WTC11 (cell line): ENCODE results near the gene TSPAN33. TPM values are rescaled to one million over a fixed set of nuclear protein-coding genes. Genes with fewer than 3 reads are reported as not detected.

ENCODE experiments used
- ATAC-seq: fragments of 200-7000 bp; cut with Tn5 transposase; 2 replicates; pipeline ENCODE4 v1.10.0; 2021; ENCODE audit warnings: mild to moderate bottlenecking, moderate library complexity
- CTCF ChIA-PET: fragments of 300-600 bp; sonication (Branson Sonifier 250); formaldehyde crosslinking; loops from one replicate; lab custom pipeline; 2021; ENCODE audit warnings: antibody characterized with exemption; lab: Charles Lee
- POLR2A ChIA-PET: fragments of 350-600 bp; sonication (Branson Sonifier 250); formaldehyde crosslinking; loops from one replicate; lab custom pipeline; 2021; ENCODE audit warnings: antibody characterized with exemption; lab: Charles Lee
- DNase-seq: peaks from one replicate; pipeline ENCODE4 v3.0.0; 2021; ENCODE audit warnings: low spot score
- H3K27ac Mint-ChIP-seq: 2 replicates; pipeline ENCODE4 v1.8.0; 2021; ENCODE audit warnings: mixed read lengths
- H3K27me3 Mint-ChIP-seq: 2 replicates; pipeline ENCODE4 v1.8.0; 2021; ENCODE audit warnings: low read depth, mild to moderate bottlenecking, moderate library complexity, mixed read lengths
- H3K36me3 Mint-ChIP-seq: 2 replicates; pipeline ENCODE4 v1.8.0; 2021; ENCODE audit warnings: mixed read lengths
- H3K4me1 Mint-ChIP-seq: 2 replicates; pipeline ENCODE4 v1.8.0; 2022; ENCODE audit warnings: mixed read lengths
- H3K4me3 Mint-ChIP-seq: 2 replicates; pipeline ENCODE4 v1.8.0; 2021; ENCODE audit warnings: mild to moderate bottlenecking, moderate library complexity, mixed read lengths
- H3K9me3 Mint-ChIP-seq: 2 replicates; pipeline ENCODE4 v1.8.0; 2021; ENCODE audit warnings: mixed read lengths
- ARID4B ChIP-seq: sonication (generic); formaldehyde crosslinking; IDR thresholded peaks from 2 replicates; pipeline ENCODE4 v1.8.0; 2023; ENCODE audit warnings: missing genetic modification reagents, mild to moderate bottlenecking, borderline replicate concordance
- CREM ChIP-seq: sonication (generic); formaldehyde crosslinking; IDR thresholded peaks from 2 replicates; pipeline ENCODE4 v1.8.1; 2022; ENCODE audit warnings: mild to moderate bottlenecking, missing genetic modification reagents, moderate library complexity
- E2F5 ChIP-seq: sonication (generic); formaldehyde crosslinking; IDR thresholded peaks from 2 replicates; pipeline ENCODE4 v1.8.1; 2022; ENCODE audit warnings: mild to moderate bottlenecking, moderate library complexity, missing genetic modification reagents
- EMX1 ChIP-seq: fragments of 250-450 bp; sonication (Bioruptor Pico); IDR thresholded peaks from 2 replicates; pipeline ENCODE4 v1.8.0; 2021; ENCODE audit warnings: mild to moderate bottlenecking
- ERG ChIP-seq: fragments of 250-450 bp; sonication (Bioruptor Pico); IDR thresholded peaks from 2 replicates; pipeline ENCODE4 v1.8.0; 2021; ENCODE audit warnings: mild to moderate bottlenecking
- GRHL2 ChIP-seq: fragments of 250-450 bp; sonication (Bioruptor Pico); IDR thresholded peaks from 2 replicates; pipeline ENCODE4 v1.8.0; 2022; ENCODE audit warnings: mild to moderate bottlenecking, moderate library complexity; ENCODE audit not compliant: insufficient replicate concordance, severe bottlenecking
- HMGA2 ChIP-seq: fragments of 250-450 bp; sonication (Bioruptor Pico); IDR thresholded peaks from 2 replicates; pipeline ENCODE4 v1.4.0; 2021; ENCODE audit warnings: mild to moderate bottlenecking, moderate library complexity
- MLX ChIP-seq: sonication (generic); formaldehyde crosslinking; IDR thresholded peaks from 2 replicates; pipeline ENCODE4 v1.8.1; 2023; ENCODE audit warnings: mild to moderate bottlenecking, missing genetic modification reagents, moderate library complexity
- PRRX2 ChIP-seq: fragments of 250-450 bp; sonication (Bioruptor Pico); IDR thresholded peaks from 2 replicates; pipeline ENCODE4 v1.8.0; 2021; ENCODE audit warnings: mild to moderate bottlenecking
- ZBTB43 ChIP-seq: sonication (generic); formaldehyde crosslinking; IDR thresholded peaks from 2 replicates; pipeline ENCODE4 v1.8.1; 2023; ENCODE audit warnings: mild to moderate bottlenecking, missing genetic modification reagents
- ZNF219 ChIP-seq: sonication (generic); formaldehyde crosslinking; IDR thresholded peaks from 2 replicates; pipeline ENCODE4 v1.8.0; 2023; ENCODE audit warnings: missing genetic modification reagents, mild to moderate bottlenecking, borderline replicate concordance
- ZNF423 ChIP-seq: fragments of 250-450 bp; sonication (Bioruptor Pico); IDR thresholded peaks from 2 replicates; pipeline ENCODE4 v2.1.2; 2022; ENCODE audit warnings: mild to moderate bottlenecking, moderate library complexity
- ZNF512 ChIP-seq: sonication (generic); formaldehyde crosslinking; IDR thresholded peaks from 2 replicates; pipeline ENCODE4 v1.8.1; 2022; ENCODE audit warnings: missing genetic modification reagents, borderline replicate concordance
- total RNA-seq: library from RNA; stranded (reverse); gene quantifications from 3 replicates; pipeline ENCODE4 v1.2.3, GENCODE V29; 2021

Gene TSPAN33
- total RNA-seq, 1 experiment from 2014 or later = 30.0 TPM

GRCh38 chr7:129157651-129158050 lies 13.1 kb downstream of the TSPAN33 start (continued):
- TF ChIP-seq ZNF512 (CRISPR knock-in tag) = no peak
- no peak for TF ChIP-seq ZBTB43 (CRISPR knock-in tag)
- TF ChIP-seq ARID4B (CRISPR knock-in tag) = no peak
- no peak for TF ChIP-seq ZNF219
- no peak for TF ChIP-seq ERG (CRISPR knock-in tag)
- TF ChIP-seq, all 79 proteins: peak for 0

GRCh38 chr7:129159539-129159938 lies 15.0 kb downstream of the TSPAN33 start:
- Mint-ChIP-seq H3K27me3 (no peaks in the 10 kb centered on the region; the same call in 1 of the 2 replicates), H3K36me3 (peaks cover 2% of the 10 kb centered on the region; the same call in 1 of the 2 replicates), H3K4me1 (no peaks in the 10 kb centered on the region), H3K27ac (no peak overlapping the region), H3K9me3 (peaks cover 11% of the 10 kb centered on the region)
- ATAC-seq = no peak
- ChIA-PET POLR2A (no interaction called here), CTCF (interaction anchor here (0.6 to 2.0 kb wide), 2 partner anchors 54 to 60 kb away, joined by 5 to 9 read pairs; no protein-coding TSS in a partner anchor)
- TF ChIP-seq MLX (CRISPR knock-in tag) = no peak
- no peak for TF ChIP-seq E2F5 (CRISPR knock-in tag)
- no peak for TF ChIP-seq EMX1
- TF ChIP-seq ZNF219 = no peak
- TF ChIP-seq ZNF423 (CRISPR knock-in tag) = no peak
- TF ChIP-seq PRRX2 (CRISPR knock-in tag) = no peak
- TF ChIP-seq CREM (CRISPR knock-in tag) = no peak
- no peak for TF ChIP-seq GRHL2
- no peak for TF ChIP-seq HMGA2 (CRISPR knock-in tag)
- TF ChIP-seq, all 79 proteins: peak for 0
- DNase-seq = no peak
- no peak overlapping the region for H3K4me3 Mint-ChIP-seq
